ENCODE results near the gene SLN. TPM values are rescaled to one million over a fixed set of nuclear protein-coding genes. Genes with fewer than 3 reads are reported as not detected.

The SLN gene
- total RNA-seq, 1 experiment from 2014 or later, result not detected

GRCh38 chr11:107732689-107733051 is 20.8 kb upstream of the SLN start:
- 0 out of 2 replicates have a peak, but pooled peaks cover 2% of the 10 kb centered on the region for H3K27me3 ChIP-seq (replicated peaks; ENCODE audit: control insufficient read depth, insufficient read depth, low read length)
- peaks cover 23% of the 10 kb centered on the region for H3K27me3 Mint-ChIP-seq (ENCODE audit: insufficient read depth, unreplicated experiment)
- H3K4me1 Mint-ChIP-seq (ENCODE audit: low read depth, unreplicated experiment), result no peaks in the 10 kb centered on the region
- DNase-seq, result no peak
- H3K4me1 ChIP-seq, result no peaks in the 10 kb centered on the region
- no TSS peak for BruUV-seq (replicated peaks)
- no peak overlapping the region for H3K27ac Mint-ChIP-seq (ENCODE audit: unreplicated experiment)
- H3K4me3 ChIP-seq (ENCODE audit: low read depth, low read length), result no peak overlapping the region
- no peak overlapping the region for H3K4me3 Mint-ChIP-seq (ENCODE audit: unreplicated experiment)
- H3K36me3 ChIP-seq (ENCODE audit: control insufficient read depth, insufficient read depth, low read length), result no peaks in the 10 kb centered on the region
- no peaks in the 10 kb centered on the region for H3K36me3 Mint-ChIP-seq (ENCODE audit: insufficient read depth, unreplicated experiment)
- CTCF ChIA-PET, result no interaction called here
- TF ChIP-seq CTCF (IDR thresholded peaks at IDR 0.05; ENCODE audit: insufficient read depth in 1 of 2, low read depth in 1 of 2, low read length in 1 of 2, severe bottlenecking in 1 of 2, unreplicated experiment in 1 of 2), result no peak
- H3K9me3 ChIP-seq, result no peaks in the 10 kb centered on the region
- POLR2A ChIA-PET, result no interaction called here
- H3K9me3 Mint-ChIP-seq (ENCODE audit: unreplicated experiment), result no peaks in the 10 kb centered on the region
- intact Hi-C loops (cut with micrococcal nuclease; ENCODE audit: unreplicated experiment), result no loop called here

DNA sequence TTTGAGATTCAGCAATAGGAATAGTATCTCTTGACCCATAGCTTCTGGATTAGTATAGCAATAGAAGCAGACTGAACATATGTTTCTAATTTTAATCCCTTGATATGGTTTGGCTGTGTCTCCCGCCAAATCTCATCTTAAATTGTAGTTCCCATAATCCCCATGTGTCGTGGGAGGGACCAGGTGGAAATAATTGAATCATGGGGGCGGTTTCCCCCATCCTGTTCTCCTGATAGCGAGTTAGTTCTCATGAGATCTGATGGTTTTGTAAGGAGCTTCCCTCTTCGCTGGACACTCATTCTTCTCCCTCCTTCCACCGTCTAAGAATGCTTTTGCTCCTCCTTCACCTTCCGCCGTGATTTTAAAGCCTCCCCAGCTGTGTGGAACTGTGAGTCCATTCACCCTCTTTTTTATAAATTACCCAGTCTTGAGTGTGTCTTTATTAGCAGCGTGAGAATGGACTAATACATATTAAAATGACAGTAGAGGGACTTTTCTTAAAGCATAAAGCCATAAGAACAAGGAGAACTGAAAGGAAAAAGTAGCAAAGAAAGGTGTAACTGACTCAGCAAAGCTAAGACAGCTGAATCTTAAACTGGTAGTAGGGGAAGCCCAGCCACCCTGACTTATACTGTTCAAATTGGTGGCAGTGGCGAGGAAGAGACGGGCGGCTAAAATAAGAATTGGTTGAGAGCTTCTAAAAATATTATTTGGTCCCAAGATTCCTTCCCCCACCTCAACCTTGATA is 20.3 kb upstream of the SLN start:
- TF ChIP-seq CTCF (IDR thresholded peaks at IDR 0.05; ENCODE audit: insufficient read depth in 1 of 2, low read depth in 1 of 2, low read length in 1 of 2, severe bottlenecking in 1 of 2, unreplicated experiment in 1 of 2), result no peak
- ChIA-PET CTCF (no interaction called here), POLR2A (no interaction called here)
- Histone ChIP-seq H3K9me3 (no peaks in the 10 kb centered on the region), H3K4me3 (ENCODE audit: low read depth, low read length) (no peak overlapping the region), H3K4me1 (no peaks in the 10 kb centered on the region), H3K36me3 (ENCODE audit: control insufficient read depth, insufficient read depth, low read length) (no peaks in the 10 kb centered on the region), H3K27me3 (replicated peaks; ENCODE audit: control insufficient read depth, insufficient read depth, low read length) (0 out of 2 replicates have a peak, but pooled peaks cover 2% of the 10 kb centered on the region)
- BruUV-seq (replicated peaks), result no TSS peak
- no peaks in the 10 kb centered on the region for H3K36me3 Mint-ChIP-seq (ENCODE audit: insufficient read depth, unreplicated experiment)
- no peaks in the 10 kb centered on the region for H3K9me3 Mint-ChIP-seq (ENCODE audit: unreplicated experiment)
- no peak for DNase-seq
- H3K27me3 Mint-ChIP-seq (ENCODE audit: insufficient read depth, unreplicated experiment), result peaks cover 29% of the 10 kb centered on the region
- no peak overlapping the region for H3K4me3 Mint-ChIP-seq (ENCODE audit: unreplicated experiment)
- intact Hi-C loops (cut with micrococcal nuclease; ENCODE audit: unreplicated experiment), result no loop called here
- no peaks in the 10 kb centered on the region for H3K4me1 Mint-ChIP-seq (ENCODE audit: low read depth, unreplicated experiment)
- no peak overlapping the region for H3K27ac Mint-ChIP-seq (ENCODE audit: unreplicated experiment)

DNA sequence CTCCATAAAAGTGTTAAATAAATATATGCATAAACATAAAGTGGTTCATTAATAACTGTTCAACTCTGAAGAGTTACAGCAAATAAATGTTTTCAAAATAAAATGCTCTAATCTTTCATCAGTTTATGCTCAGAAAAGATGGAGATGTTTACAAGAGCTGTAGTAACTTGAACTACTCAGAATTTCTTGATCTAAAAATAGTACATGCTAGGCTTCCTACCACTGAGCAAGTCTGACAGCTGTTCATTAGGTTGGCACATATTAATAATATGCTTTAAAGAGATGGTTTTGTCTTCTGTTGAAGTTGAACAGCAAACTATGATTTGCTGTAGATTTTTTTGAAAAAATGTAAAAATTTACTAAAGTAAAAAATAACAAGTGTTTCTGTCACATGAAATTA is 10.8 kb upstream of the SLN start:
- no peaks in the 10 kb centered on the region for H3K4me1 Mint-ChIP-seq (ENCODE audit: low read depth, unreplicated experiment)
- H3K36me3 Mint-ChIP-seq (ENCODE audit: insufficient read depth, unreplicated experiment), result no peaks in the 10 kb centered on the region
- CTCF ChIA-PET, result no interaction called here

More for the DNA sequence above, 10.8 kb upstream of the SLN start:
- no peak overlapping the region for H3K27ac Mint-ChIP-seq (ENCODE audit: unreplicated experiment)
- H3K4me1 ChIP-seq, result peaks cover 6% of the 10 kb centered on the region
- peaks cover 32% of the 10 kb centered on the region for H3K27me3 Mint-ChIP-seq (ENCODE audit: insufficient read depth, unreplicated experiment)
- H3K9me3 ChIP-seq, result no peaks in the 10 kb centered on the region
- H3K4me3 ChIP-seq (ENCODE audit: low read depth, low read length), result no peak overlapping the region
- no peaks in the 10 kb centered on the region for H3K36me3 ChIP-seq (ENCODE audit: control insufficient read depth, insufficient read depth, low read length)
- H3K4me3 Mint-ChIP-seq (ENCODE audit: unreplicated experiment), result no peak overlapping the region
- intact Hi-C loops (cut with micrococcal nuclease; ENCODE audit: unreplicated experiment), result no loop called here
- TF ChIP-seq CTCF (IDR thresholded peaks at IDR 0.05; ENCODE audit: insufficient read depth in 1 of 2, low read depth in 1 of 2, low read length in 1 of 2, severe bottlenecking in 1 of 2, unreplicated experiment in 1 of 2), result no peak
- BruUV-seq (replicated peaks), result no TSS peak
- POLR2A ChIA-PET, result no interaction called here
- DNase-seq, result no peak
- no peaks in the 10 kb centered on the region for H3K9me3 Mint-ChIP-seq (ENCODE audit: unreplicated experiment)
- no peaks in the 10 kb centered on the region for H3K27me3 ChIP-seq (replicated peaks; ENCODE audit: control insufficient read depth, insufficient read depth, low read length)
